OCI-LY7 (cell line): ENCODE data around the gene TMEM169.

Experiments used
- CTCF ChIP-seq: fragments of 200-600 bp; sonication (generic); conservative IDR thresholded peaks from 2 replicates; pipeline ENCODE4 v1.5.1; 2014; ENCODE audit warnings: mild to moderate bottlenecking, antibody characterized with exemption, low read length, moderate library complexity, mixed read lengths
- EZH2phosphoT487 ChIP-seq: fragments of 200-600 bp; sonication (generic); IDR thresholded peaks from 2 replicates; pipeline ENCODE4 v1.6.1; 2018; ENCODE audit warnings: low read depth, borderline replicate concordance, mild to moderate bottlenecking, mixed run types, antibody characterized with exemption, low read length, moderate library complexity, mixed read lengths

GRCh38 chr2:216144857-216145256 lies 63.1 kb downstream of the TMEM169 start:
- TF ChIP-seq CTCF, result no peak
- no peak for TF ChIP-seq EZH2phosphoT487
